Uterus (tissue), 2 donors: ENCODE results near the gene S100A2.

Source experiments
- CTCF ChIP-seq, 4 experiments: fragments of 200-600 bp in 2 of 4; fragments of 450-650 bp in 2 of 4; sonication (generic) in 2 of 4; IDR thresholded peaks; one replicate each; pipeline ENCODE4 v1.5.1; 2016 to 2019; ENCODE audit warnings: antibody characterized with exemption in 4 of 4, mild to moderate bottlenecking in 2 of 4, moderate library complexity in 1 of 4
- POLR2A ChIP-seq, 2 donors: fragments of 450-650 bp; IDR thresholded peaks; one replicate each; pipeline ENCODE4 v1.6.1; 2016; ENCODE audit warnings: antibody characterized with exemption in 2 of 2, mild to moderate bottlenecking in 1 of 2, moderate library complexity in 1 of 2

DNA sequence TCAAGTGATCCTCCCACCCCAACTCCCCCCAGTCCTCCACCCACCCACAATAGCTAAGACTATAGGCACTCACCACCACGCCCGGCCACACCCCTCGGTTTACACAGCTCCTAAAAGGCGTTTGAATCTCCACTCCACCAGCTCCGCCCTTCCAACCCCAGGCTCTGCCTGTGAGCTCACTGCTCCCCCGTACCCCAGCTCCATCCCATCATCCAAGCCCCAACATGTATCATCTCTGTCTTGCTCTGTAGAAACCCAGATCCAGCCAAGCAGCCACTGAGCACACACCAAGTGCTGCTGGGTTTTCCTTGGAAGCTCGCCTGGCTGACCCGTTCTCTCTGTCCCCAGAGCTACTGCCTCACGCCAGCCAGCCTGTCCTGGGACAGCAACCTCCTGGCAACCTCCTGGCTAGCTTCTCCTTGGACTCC lies 12.0 kb upstream of the S100A2 start:
- TF ChIP-seq POLR2A (IDR thresholded peaks at IDR 0.05) = no peak
- TF ChIP-seq CTCF (IDR thresholded peaks at IDR 0.05) = no peak
